ENCODE data around the gene DNTT.
A peak's percentile ranks its signal among the peaks of the same experiment; 100 is the strongest.

DNTT gene

DNA sequence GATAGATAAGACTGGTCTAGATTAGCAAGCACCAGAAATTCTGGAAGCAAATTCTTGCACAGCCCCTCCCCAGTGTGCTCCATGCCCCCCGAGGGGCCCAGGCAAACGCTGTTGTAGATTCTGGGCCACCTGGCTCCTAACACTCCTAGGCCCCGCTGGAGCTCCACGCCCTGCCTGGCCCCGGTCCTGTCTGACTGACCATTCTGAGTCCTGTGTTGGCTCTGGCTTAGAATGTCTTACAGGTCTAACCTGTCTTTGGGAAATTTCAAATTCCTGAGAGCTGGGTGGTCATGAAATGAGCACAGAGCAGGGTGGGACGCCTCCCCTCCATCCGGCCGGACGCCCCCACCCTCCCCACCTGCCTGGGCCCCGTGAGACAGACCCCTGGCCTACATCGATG is 67.1 kb downstream of the DNTT start:
- TF ChIP-seq, protein P1, sequence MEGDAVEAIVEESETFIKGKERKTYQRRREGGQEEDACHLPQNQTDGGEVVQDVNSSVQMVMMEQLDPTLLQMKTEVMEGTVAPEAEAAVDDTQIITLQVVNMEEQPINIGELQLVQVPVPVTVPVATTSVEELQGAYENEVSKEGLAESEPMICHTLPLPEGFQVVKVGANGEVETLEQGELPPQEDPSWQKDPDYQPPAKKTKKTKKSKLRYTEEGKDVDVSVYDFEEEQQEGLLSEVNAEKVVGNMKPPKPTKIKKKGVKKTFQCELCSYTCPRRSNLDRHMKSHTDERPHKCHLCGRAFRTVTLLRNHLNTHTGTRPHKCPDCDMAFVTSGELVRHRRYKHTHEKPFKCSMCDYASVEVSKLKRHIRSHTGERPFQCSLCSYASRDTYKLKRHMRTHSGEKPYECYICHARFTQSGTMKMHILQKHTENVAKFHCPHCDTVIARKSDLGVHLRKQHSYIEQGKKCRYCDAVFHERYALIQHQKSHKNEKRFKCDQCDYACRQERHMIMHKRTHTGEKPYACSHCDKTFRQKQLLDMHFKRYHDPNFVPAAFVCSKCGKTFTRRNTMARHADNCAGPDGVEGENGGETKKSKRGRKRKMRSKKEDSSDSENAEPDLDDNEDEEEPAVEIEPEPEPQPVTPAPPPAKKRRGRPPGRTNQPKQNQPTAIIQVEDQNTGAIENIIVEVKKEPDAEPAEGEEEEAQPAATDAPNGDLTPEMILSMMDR (conservative IDR thresholded peaks at IDR 0.05; ENCODE audit: low read depth), result no peak
- POLR2A ChIA-PET (ENCODE audit: low non-redundant PET), result no interaction called here

DNA sequence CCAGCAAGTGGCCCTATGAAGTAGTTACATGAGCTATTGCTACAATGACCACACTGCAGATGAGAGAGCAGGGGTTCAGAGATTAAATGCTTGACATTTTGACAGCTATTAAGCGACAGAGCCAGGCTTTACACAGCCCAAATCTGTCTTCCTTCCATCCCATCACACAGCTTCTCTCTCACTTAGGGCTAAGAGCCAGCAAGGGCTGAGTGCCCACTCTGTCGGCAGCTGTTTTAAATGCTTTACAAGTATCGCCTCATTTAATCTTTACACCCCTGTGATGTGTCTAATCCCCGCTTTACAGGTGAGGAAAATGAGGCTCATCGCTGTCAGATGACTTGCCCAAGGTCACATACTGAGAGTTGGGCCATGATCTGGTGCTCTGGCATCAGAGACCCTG is 69.8 kb downstream of the DNTT start:
- DNase-seq (ENCODE audit: low spot score), result no peak
- ChIA-PET CTCF (interaction anchor here (1.0 to 1.2 kb wide), 3 partner anchors 22 to 837 kb away, joined by 4 to 6 read pairs (median 6); partner anchors contain the start of gene TLL2), POLR2A (ENCODE audit: low non-redundant PET) (no interaction called here)
- TF ChIP-seq, protein P1 (conservative IDR thresholded peaks at IDR 0.05; ENCODE audit: low read depth), result no peak
- H3K27ac ChIP-seq, result no peak overlapping the region

More for the DNA sequence above, 67.1 kb downstream of the DNTT start:
- H3K27ac ChIP-seq, result no peak overlapping the region
- DNase-seq (ENCODE audit: low spot score), result no peak
- CTCF ChIA-PET, result interaction anchor here (0.5 to 1.6 kb wide), 5 partner anchors 12 to 288 kb away, joined by 3 to 8 read pairs (median 5); partner anchors contain the start of genes OPALIN and TLL2

DNA sequence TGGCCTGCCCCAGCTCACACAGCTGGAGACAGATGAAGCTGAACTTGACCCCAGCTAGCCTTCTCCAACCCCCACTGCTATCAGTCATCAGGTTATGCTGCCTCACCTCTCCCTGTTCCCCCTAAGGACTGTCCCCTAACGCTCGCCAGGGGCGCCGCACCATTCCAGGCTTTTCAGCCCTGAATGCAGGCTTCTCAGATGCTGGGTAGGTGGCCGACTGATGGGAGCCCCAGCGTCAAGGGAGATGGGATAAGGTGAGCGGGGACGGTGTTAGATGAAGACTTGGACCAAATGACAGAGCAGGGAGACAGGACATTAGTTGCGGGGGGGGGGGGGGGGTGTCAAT is 70.4 kb downstream of the DNTT start:
- DNase-seq (ENCODE audit: low spot score), result no peak
- H3K27ac ChIP-seq, result no peak overlapping the region
- TF ChIP-seq, protein P1 (conservative IDR thresholded peaks at IDR 0.05; ENCODE audit: low read depth), result no peak
- CTCF ChIA-PET, result interaction anchor here (0.5 to 1.7 kb wide), 16 partner anchors 9 to 873 kb away, joined by 3 to 8 read pairs (median 4); partner anchors contain the start of gene TLL2
- POLR2A ChIA-PET (ENCODE audit: low non-redundant PET), result no interaction called here

DNA sequence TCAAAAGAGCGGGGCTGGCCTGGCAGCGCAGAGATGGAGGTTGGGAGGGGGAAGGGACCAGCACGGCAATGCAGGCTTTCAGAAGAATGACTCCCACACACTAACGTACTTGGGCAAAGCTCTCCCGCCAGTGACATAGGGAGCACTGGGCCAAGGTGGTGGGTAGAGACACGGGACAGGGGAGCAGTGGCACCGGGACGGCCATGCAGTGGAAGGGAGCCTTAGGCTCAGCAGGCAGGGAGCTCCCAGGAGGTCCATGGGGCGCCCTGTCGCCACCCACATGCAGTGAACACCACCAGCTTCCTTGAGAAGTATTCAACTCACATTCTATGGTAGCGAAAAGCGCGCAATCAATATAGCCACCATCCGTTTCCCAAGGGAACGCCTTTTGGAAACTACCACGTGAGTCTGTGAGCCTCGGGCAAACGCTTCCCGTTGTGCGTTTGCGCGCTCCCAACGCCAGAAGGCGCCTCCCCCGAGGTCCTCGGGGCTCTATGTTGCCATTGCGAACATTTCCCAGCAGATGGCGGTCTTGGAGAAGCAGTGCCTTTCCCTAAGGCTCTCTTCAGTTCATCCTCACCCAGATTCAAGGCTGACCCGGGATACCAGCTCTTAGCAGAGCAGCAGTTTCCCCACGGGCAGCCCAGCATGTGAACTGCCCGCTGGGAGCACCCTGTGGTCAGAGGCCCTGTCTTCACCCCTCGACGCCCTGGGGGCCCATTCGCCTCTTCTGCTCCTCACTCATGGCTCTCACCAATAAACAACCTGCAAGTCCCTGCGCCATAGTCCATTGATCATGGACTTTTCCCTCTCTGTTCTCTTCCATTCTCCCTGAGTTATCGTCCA is 71.0 kb downstream of the DNTT start:
- ChIA-PET POLR2A (ENCODE audit: low non-redundant PET) (no interaction called here), CTCF (interaction anchor here (0.5 to 1.7 kb wide), 21 partner anchors 9 to 873 kb away, joined by 3 to 8 read pairs (median 3); partner anchors contain the start of gene TLL2)
- H3K27ac ChIP-seq, result no peak overlapping the region
- peak; percentile 96 for DNase-seq (ENCODE audit: low spot score)
- TF ChIP-seq, protein P1 (conservative IDR thresholded peaks at IDR 0.05; ENCODE audit: low read depth), result peak; percentile 94

DNA sequence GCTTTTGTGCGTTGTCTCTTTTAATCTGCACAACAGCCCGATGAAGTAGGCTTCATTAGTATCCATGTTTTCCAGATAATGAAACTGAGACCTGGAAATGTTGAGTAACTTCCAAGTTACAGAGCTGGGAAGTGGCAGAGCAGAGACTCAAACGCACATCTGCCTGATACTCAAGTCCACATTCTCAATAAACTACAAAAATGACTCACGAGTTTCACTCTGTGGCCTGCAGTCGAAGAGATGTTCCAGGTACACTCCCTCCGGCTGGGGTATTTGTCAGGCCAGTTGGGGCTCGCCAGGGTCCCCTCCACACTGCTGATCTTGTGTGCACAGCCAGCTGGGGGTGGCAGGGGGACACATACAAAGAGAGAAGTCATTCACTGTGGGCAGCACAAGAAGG is 72.2 kb downstream of the DNTT start:
- TF ChIP-seq, protein P1 (conservative IDR thresholded peaks at IDR 0.05; ENCODE audit: low read depth), result no peak
- ChIA-PET POLR2A (ENCODE audit: low non-redundant PET) (no interaction called here), CTCF (interaction anchor here (1.7 kb wide), 1 partner anchor 137 kb away, joined by 8 read pairs; the partner anchor contains the start of gene TLL2)
- H3K27ac ChIP-seq, result peak overlapping the region; percentile 20; the same call in 1 of the 2 replicates
- DNase-seq (ENCODE audit: low spot score), result no peak

DNA sequence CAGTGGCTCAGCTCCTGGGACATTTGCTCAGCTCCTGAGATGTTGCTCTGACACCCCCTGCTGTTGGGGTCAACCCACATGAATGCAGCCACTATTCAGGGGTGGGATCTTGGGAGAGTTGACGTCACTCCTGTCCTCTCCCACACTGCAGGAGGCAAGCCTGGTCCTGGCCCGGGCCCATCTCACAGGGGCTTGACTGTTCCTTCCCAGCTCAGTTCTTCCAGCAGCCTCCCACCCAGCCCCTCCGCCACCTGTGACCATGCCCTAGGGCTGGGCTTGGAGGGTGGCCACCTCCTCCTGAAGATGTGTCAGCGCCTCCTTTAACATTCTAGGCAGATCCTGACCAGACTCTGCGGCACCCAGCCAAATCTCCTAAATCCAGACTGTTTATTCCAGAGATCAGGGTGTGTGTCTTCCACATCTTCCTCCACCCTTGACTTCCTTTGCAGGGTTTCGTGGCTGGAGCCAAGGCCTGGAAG is 73.6 kb downstream of the DNTT start:
- DNase-seq (ENCODE audit: low spot score), result no peak
- CTCF ChIA-PET, result interaction anchor here (1.0 kb wide), 1 partner anchor 37 kb away, joined by 3 read pairs; no protein-coding TSS in a partner anchor

More for the DNA sequence above, 73.6 kb downstream of the DNTT start:
- TF ChIP-seq, protein P1 (conservative IDR thresholded peaks at IDR 0.05; ENCODE audit: low read depth), result no peak
- peak overlapping the region; percentile 54 for H3K27ac ChIP-seq
- POLR2A ChIA-PET (ENCODE audit: low non-redundant PET), result no interaction called here

Data from RWPE1 (cell line).